NOMO-1 treated with dmso at 0.1 percent for 144 hours (cell line): ENCODE data around the gene PTCH2.

ENCODE experiments used
- DNase-seq: peaks from one replicate; lab custom pipeline; 2025; ENCODE audit not compliant: unreplicated experiment; lab: John Stamatoyannopoulos, UW

PTCH2 gene

DNA sequence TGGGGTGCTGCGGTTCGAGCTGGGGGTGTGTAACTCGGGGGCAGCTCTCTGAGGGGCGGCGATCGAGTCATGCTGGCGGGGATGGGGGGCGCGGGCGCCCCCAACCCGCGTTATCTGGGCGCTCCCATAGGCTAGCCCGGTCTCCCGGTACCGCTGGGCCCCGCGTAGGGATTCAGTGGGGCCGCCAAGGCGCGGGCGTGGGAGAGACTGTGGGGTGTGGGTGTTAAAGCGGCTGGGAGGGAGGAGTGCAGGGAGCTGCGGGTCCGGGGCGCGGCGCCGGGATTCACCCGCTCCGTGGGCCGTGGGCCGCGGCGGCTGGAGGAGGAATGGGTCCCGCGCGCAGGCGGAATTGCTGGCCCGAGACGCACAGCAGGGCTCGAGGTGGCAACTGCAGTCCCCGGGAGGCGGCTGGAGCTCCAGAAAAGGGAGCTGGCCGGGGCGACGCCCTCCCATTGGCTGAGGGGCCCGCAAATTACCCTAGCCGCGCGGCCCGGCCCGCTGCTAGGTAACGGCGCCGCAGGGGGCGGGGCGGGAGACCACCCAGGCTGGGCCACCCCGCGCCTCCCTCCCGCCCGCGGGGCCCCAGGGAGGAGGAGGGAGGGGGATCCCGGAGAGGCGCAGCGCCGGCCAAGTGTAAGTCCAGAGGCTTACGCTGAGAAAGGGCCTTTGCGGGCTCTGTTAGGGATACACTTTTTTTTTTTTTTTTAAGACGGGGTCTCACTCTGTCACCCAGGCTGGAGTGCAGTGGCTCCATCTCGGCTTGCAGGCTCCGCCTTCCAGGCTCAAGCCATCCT is at the start of gene PTCH2:
TSS of gene PTCH2 (minus strand) at position 392 of the 794 bp plus-strand sequence. CDS start at position 71, 321 bp downstream.
- DNase-seq, result no peak

GRCh38 chr1:44890007-44890406 is 47.0 kb upstream of the PTCH2 start:
- no peak for DNase-seq

- no peak for DNase-seq
These were observed 42.4 kb upstream of the PTCH2 start for GRCh38 chr1:44885406-44885805.

GRCh38 chr1:44884746-44885145 is 41.7 kb upstream of the PTCH2 start:
- no peak for DNase-seq

DNA sequence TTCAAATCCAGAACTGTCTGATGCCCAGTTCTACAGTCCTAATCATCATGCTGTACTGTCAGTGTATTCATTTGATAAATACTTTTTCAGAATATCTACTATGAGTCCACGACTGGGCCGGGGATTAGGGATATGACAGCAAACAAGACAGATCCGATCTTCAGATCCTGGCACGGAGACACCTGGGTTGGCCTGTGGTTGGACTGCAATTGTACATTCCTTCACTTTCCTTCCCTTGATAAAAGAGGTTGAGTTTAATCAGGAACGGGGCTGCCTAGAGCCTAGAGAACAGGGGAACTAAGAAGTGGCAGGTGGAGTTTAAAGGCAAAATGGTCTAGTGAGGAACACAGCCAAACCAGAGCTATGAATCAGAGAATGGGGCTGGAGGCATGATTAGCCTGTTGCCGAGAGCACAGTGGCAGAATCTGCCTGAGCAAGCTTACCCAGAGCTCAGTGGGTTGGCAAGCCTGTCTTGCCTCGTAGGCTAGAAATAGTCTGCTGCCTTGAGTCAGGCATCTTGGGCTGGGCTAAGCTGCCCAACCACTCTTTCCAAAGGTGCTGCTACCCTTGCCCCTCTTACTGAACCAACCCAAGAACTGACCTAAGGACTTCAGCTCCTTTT is 38.1 kb upstream of the PTCH2 start:
- DNase-seq, result no peak

GRCh38 chr1:44874155-44874554 is 31.1 kb upstream of the PTCH2 start:
- DNase-seq, result no peak

DNA sequence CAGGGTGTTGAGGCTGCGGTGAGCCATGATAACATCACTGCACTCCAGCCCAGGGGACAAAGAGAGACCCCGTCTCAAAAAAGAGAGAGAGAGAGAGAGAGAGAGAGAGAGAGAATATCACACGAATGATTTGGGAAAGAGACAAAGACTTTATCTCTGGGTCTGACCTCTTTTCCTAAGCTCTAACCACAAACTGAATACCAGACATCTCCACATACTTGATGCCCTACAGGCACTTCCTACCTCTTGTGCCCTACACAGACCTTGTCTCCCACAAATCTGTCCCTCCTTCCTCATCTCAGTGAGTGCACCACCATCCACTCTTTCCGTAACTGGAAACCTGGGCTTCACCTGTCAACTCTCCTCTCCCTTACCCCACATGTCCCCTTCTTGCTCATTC is 27.0 kb upstream of the PTCH2 start:
- DNase-seq, result no peak

DNA sequence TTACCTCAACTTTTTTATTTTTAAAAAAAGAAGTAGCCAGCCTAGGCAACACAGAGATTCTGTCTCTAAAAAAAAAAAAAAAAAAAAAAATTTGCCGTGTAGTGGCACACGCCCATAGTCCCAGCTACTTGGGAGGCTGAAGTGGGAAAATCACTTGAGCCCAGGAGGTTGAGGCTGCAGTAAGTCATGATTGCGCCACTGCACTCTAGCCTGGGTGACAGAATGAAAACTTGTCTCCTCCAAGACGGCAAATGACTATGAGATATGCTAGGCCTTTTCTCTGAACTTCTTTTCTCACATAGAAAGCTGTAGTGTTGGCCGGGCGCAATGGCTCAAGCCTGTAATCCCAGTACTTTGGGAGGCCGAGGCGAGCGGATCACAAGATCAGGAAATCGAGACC is 24.7 kb upstream of the PTCH2 start:
- no peak for DNase-seq

DNA sequence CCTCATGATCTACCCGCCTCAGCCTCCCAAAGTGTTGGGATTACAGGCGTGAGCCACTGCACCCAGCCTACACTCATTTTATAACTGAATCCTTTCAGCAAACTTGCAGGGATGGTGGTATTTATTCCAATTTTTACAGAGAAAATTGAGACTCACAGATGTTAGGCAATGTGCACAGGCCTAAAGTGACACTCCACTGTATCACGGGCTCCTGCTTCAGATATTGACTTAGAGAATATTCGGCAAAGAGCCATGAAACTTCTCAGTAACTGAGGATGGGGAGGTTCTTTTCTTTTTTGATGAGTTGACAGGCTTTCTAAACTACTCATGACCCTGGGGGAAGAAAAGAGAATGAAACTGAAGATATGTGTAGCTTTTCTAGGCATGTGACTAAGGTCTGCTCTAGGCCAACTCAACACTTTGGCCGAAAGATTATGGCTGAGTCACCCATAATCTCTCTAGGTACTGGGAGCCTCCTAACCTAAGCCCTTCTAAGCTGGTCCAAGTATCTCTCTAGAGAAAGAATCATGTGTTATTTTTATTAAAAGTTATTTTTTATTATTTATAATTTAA is 19.9 kb upstream of the PTCH2 start:
- DNase-seq, result no peak

GRCh38 chr1:44860891-44861425 is 17.9 kb upstream of the PTCH2 start:
- no peak for DNase-seq

- no peak for DNase-seq
These were observed 17.3 kb upstream of the PTCH2 start for GRCh38 chr1:44860331-44860730.

- DNase-seq, result no peak
These were observed 14.4 kb upstream of the PTCH2 start for GRCh38 chr1:44857446-44857845.

- no peak for DNase-seq
These were observed 12.7 kb upstream of the PTCH2 start for GRCh38 chr1:44855742-44856141.

DNA sequence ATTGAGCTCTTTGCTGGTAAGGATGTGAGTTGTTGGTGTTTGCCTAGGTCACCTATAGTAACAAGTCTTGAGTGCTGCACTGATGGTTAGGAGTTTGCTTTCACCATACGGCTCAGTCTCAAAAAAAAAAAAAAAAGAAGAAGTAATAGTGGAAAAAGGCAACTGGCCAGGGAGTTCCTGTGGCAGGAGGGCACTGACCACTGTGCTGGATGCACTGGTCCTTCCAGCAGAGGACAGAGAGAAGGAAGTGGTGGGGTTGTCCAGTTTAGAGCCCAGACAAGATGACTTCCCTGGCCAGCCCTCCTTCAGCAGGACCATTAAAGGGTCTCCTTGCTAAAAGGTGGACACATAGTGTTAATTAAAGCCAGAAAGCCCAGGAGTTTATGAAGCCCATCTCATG is 11.9 kb upstream of the PTCH2 start:
- no peak for DNase-seq

- DNase-seq, result no peak
These were observed 10.1 kb upstream of the PTCH2 start for GRCh38 chr1:44853201-44853600.

GRCh38 chr1:44851308-44851707 is 8.3 kb upstream of the PTCH2 start:
- no peak for DNase-seq

DNA sequence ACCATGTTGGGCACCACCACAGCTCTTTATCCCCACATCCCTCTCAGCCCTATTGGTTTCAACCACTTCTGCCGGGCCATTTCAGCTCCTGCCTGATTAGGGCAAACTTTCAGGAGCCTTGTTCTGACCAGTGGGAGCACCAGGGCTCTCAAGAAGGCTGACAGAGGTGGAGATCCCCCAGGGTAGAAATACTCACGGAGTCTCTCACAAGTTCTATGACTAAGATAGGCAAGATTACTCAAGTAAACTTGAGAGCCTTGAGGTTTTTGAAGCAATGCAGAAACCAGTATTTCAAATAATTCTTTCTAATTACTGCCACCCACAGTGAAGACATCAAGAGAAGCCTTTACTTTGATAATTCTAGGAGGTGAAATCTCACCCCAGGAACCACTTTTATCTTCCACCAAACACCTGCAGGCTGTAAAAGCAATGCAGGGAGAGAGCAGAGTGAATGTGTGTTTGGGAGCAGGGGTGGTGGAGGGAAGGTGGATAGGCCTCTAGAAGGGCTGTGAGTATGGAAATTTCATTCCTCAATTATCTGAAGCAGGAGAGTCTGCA is 6.6 kb upstream of the PTCH2 start:
- no peak for DNase-seq

DNA sequence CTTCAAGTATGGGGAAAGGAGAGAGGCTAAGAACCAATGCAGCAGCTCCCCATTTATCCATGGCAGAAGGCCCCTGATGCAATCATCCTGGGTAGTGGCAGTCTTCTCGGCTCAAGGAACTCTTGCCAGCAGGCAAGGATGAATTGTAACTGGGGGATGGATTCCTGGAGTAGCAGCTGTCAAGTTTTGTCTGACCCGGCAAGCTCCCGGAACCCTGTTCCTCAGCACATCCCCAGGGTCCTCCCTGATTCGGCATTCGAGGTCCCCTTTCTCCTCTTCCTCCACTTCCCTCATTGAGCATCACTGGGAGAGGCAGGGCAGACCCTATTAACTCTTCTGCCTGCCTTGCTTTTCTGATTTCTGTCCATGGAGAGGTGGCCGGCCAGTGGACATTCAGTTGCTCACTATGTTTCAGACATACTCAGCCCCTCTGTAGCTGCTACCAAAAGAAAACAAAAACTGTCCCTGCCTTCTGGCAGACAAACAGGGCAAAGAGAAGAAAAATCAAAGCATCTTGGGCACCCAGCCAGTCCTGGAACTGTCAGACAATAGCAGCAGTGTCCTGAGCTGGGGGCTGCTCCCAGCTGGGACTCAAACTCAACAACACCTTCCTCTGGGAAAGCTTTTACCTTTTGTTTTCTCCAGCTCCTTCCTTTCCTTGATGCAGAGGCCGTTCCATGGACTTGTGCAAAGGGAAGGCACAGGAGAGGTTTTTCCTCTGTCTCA is 5.6 kb upstream of the PTCH2 start:
- no peak for DNase-seq

DNA sequence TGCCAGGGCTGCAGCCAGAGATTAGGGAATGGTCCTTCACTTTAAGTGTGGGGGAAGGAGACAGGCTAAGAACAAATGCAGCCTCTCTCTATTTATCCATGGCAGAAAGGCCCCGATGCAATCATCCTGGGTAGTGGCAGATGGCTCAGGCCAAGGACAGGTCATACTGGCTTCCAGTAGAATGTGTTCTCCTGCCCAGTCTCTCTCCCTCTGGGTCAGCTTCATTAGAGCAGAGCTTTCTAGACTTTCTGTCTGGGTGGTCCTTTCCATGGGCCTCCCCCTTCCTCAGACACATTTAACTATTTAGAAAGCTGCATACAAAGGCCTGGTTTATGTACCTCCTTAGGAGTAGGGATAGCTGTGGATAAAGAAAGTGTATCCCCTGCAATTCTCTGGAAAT is 4.8 kb upstream of the PTCH2 start:
- no peak for DNase-seq

DNA sequence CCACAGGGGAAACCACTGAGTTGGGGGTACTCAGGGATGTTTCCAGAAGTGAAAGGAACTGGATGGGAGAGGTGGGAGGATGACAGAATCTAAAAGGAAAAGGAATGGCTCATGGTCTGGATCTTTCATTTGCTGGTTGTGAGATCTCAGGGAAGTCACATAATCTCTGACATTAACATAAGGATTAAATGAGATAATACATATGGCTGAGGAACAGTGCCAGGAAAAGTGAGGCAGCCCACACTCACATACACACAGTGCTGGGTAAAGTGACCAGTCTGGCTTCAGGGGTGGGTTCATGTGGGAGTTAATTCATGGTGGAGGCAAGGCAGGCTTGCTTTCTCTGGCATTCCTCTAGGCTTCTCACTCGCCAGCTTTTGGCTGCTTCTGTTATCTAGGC is 3.9 kb upstream of the PTCH2 start:
- no peak for DNase-seq

- DNase-seq, result no peak
These were observed 579 bp downstream of the PTCH2 start for GRCh38 chr1:44842486-44842861.
